ENCODE measurements around the gene BMPR1B. TPM values are rescaled to one million over a fixed set of nuclear protein-coding genes. Genes with fewer than 3 reads are reported as not detected.

The BMPR1B gene
- total and polyA plus RNA-seq, 2 of the 8 experiments (the other 6 are each of a cell fraction or from before 2014, with no cell fraction given), result 0.14 to 1.1 TPM

DNA sequence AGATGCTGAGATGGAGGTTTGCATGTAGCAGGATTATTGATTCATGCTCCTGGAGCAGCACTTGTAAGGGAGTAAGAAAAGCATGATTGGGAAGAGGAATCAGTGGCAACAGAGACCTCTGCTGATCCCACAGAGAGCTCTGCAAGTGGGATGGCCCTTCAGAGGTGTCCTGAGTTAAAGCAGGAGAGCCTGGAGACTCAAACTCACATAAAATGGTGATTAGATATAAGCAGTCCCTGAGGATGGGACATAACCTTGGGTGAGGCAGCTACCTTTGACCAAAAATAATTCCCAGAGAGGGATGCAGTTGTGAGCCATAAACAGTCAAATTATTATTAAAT lies 25.4 kb upstream of the BMPR1B start (continued):
- TF ChIP-seq CTBP2 (IDR thresholded peaks at IDR 0.05; ENCODE audit: borderline replicate concordance, insufficient read depth, insufficient read length, low read length), result no peak
- no peak for TF ChIP-seq YY1 (IDR thresholded peaks at IDR 0.05; ENCODE audit: low read depth, low read length)
- no peak for TF ChIP-seq SP1 (IDR thresholded peaks at IDR 0.05; ENCODE audit: low read depth, low read length)
- no peak for TF ChIP-seq JUN (IDR thresholded peaks at IDR 0.05; ENCODE audit: low read depth, low read length)
- TF ChIP-seq GABPA (IDR thresholded peaks at IDR 0.05; ENCODE audit: borderline replicate concordance, insufficient read depth, low read length), result no peak
- no peak for TF ChIP-seq RNF2 (IDR thresholded peaks at IDR 0.05; ENCODE audit: borderline replicate concordance, low read depth, low read length, missing control alignments, poor library complexity, severe bottlenecking)

Data from H1 (cell line).